ENCODE results near the gene LHX4.

The LHX4 gene

DNA sequence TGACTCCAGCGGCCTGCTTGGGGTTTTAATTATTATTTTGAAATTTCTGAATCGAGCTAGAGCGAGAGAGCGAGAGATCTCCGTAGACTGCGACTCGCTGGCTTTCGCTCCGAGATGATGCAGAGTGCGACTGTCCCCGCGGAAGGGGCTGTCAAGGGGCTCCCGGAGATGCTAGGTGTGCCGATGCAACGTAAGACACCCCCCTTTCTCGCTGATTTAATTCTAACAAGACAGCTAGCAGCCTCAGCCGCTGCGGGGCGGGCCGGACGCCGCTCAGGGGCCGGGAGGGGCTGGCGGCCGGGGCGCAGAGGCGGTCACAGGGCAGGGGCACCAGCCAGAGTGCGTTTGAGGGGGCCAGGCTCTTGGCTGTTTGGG lies 339 bp downstream of the LHX4 start:
- no peak for TF ChIP-seq CTCF (IDR thresholded peaks at IDR 0.05)

- TF ChIP-seq CTCF (IDR thresholded peaks at IDR 0.05): no peak
Measured at GRCh38 chr1:180230791-180231505, 884 bp downstream of the LHX4 start.

DNA sequence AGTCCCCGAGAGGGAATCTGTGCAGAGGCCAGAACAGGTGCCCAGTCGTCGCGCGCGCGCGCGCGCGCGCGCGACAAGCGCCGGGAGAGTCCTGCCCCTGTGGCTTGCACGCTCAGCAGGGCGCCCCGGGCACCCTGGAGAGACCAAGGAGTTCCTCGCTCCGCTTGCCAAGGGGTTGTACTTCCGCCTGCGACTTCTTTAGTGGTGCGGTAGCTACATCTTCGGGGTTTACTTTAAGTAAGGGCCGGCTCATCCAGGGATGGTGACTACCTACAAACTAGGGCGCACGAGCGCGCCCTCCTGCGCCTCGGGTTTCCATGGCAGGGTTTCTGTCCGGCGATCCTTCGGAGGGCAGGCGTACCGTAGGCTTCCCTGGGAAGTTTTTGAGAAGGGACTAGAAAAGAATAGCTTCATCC lies 1.4 kb downstream of the LHX4 start:
- peak; percentile 51 for TF ChIP-seq CTCF (IDR thresholded peaks at IDR 0.05)

DNA sequence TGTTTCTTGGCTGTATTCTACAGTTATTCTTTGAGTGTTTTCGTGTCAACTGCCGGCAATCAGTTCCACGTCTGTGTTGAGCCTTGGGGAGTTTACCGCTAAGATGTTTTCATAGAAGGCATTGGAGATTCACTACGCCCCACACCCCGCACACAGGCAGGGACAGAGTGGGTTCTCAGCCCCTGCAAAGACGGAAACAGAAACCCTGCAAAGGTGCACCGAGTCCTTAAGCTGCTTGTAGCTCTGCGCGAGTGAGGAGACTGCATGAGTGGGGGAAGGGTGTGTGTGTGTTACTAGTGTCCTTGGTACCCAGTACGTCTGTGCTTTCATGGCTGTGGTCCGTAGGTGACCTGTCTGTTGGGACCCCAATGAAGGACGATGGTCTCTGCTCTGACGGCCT lies 1.9 kb downstream of the LHX4 start:
- no peak for TF ChIP-seq CTCF (IDR thresholded peaks at IDR 0.05)

- no peak for TF ChIP-seq CTCF (IDR thresholded peaks at IDR 0.05)
Measured at GRCh38 chr1:180232521-180233043, 2.5 kb downstream of the LHX4 start.

DNA sequence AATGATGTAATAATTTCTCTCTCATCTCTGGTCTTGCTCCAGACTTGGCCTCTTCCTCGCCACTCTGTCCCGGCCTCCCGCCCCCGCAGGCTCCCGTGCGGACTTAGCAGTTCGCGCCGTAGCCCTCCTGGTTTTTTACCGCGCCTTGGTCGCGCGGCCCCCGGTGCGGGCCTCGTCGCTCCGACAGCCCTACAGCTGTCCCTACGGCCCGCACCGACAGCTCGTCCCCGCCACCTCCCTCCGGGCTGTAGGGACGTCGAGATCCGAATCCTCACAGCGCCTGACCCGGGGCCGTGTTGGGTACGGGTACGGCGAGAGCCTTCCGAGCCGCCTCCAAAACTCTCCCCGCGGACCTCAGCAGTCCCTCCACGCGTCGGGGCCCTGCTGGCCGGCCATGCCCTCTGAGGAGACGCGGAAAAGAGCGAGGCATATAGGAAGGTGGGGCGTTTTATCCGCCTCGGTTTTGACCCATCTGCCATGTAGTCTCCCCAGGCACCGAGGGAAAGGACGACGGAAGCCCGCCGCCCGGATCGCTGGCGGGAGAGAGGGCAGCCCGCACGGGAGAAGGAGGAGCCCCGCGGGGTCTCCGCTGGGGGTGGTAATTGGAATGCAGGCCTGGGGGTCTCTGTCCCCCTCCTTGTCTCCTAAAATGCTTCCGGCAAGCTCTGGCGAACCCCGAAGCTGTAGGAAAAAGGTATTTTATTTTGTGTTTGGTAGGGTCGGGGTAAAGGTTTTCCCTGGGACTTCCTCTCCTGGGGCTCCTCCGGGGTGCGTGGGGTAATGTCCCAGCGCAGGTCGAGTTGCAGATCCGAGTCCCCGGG lies 3.3 kb downstream of the LHX4 start:
- no peak for TF ChIP-seq CTCF (IDR thresholded peaks at IDR 0.05)

DNA sequence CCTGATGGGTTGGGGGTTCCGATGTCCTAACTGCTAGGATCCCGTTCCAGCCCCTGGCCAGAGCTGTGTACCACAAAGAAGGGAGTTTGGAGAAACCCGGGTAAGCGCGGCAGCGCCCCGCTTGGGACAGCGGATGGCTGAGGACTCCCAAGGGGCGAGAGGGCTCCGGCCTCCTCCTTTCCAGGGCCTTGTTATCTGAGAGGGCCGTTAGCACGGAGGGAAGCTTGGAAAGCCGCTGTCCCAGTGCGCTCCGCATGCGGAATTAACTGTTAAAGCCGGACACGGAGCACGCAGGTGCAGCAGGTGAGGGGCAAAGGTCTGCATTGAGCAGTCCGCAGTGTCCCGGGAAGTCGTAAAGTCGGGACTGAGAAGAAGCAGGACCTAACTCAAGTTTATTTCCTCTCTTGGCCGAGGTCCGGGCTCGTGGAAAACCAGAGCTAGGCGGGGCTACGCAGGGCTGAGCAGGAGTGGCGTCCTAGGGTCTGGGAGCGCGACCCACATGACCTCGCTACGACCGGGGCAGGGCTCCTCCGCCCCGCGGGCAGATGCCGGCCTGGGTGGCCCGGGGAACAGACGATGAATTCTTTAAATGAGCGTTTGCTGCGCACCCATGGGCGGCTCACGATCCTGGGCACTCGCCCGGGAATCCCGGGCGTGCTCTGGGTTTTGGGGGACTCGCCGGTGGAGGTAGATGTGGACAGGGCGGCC lies 4.5 kb downstream of the LHX4 start:
- no peak for TF ChIP-seq CTCF (IDR thresholded peaks at IDR 0.05)

All from LNCAP (cell line).